Panc1 (cell line): ENCODE measurements around the gene ALLC. TPM values are rescaled to one million over a fixed set of nuclear protein-coding genes. Genes with fewer than 3 reads are reported as not detected.

Source experiments
- ATAC-seq: fragments of 200-7000 bp; cut with Tn5 transposase; 2 replicates; pipeline ENCODE4 v1.9.1; 2020; ENCODE audit warnings: mild to moderate bottlenecking, moderate library complexity
- BruUV-seq: library from RNA; stranded (reverse); fragments of 400-500 nt; replicated peaks from 2 replicates; lab custom pipeline; 2021; lab: Mats Ljungman, UMichigan
- CTCF ChIA-PET: fragments of 300-600 bp; sonication (Branson Sonifier 250); formaldehyde crosslinking; loops from one replicate; lab custom pipeline; 2022; ENCODE audit warnings: antibody characterized with exemption; lab: Charles Lee
- POLR2A ChIA-PET: fragments of 300-600 bp; sonication (Branson Sonifier 250); formaldehyde crosslinking; loops from one replicate; lab custom pipeline; 2022; ENCODE audit warnings: antibody characterized with exemption; lab: Charles Lee
- DNase-seq: peaks from one replicate; pipeline ENCODE4 v3.0.0-alpha.2; 2010; ENCODE audit warnings: low read depth, low spot score
- H3K27ac ChIP-seq: 2 replicates; pipeline ENCODE4 v1.5.1; 2011; ENCODE audit warnings: mild to moderate bottlenecking, low read length, inconsistent platforms
- H3K27me3 ChIP-seq: fragments of 200-500 bp; sonication (Bioruptor generic); 2 replicates; pipeline ENCODE4 v1.6.0; 2014; ENCODE audit warnings: low read length, inconsistent platforms; ENCODE audit not compliant: control insufficient read depth, insufficient read depth
- H3K36me3 ChIP-seq: fragments of 200-500 bp; sonication (Bioruptor generic); 2 replicates; pipeline ENCODE4 v1.5.1; 2014; ENCODE audit warnings: inconsistent platforms, mild to moderate bottlenecking, low read length, moderate library complexity; ENCODE audit not compliant: control insufficient read depth, insufficient read depth
- H3K4me1 ChIP-seq: 2 replicates; pipeline ENCODE4 v1.5.1; 2011; ENCODE audit warnings: inconsistent platforms, mild to moderate bottlenecking, low read length, moderate library complexity; ENCODE audit not compliant: control insufficient read depth, insufficient read depth
- H3K4me3 ChIP-seq, 2 experiments: 2 replicates each; pipeline ENCODE4 v1.5.1; 2011 to 2012; ENCODE audit warnings: low read depth in 2 of 2, low read length in 2 of 2, mild to moderate bottlenecking in 2 of 2, inconsistent platforms in 1 of 2, moderate library complexity in 1 of 2
- H3K9me3 ChIP-seq: fragments of 200-500 bp; sonication (Bioruptor generic); 2 replicates; pipeline ENCODE4 v1.5.1; 2014; ENCODE audit warnings: low read depth, mild to moderate bottlenecking, inconsistent platforms, low read length, moderate library complexity; ENCODE audit not compliant: control insufficient read depth, insufficient read depth
- POLR2AphosphoS5 ChIP-seq: IDR thresholded peaks from 2 replicates; pipeline ENCODE4 v1.6.1; 2012; ENCODE audit warnings: mild to moderate bottlenecking, low read depth, low read length, moderate library complexity
- SIN3A ChIP-seq: IDR thresholded peaks from 2 replicates; pipeline ENCODE4 v1.6.1; 2012; ENCODE audit warnings: low read depth, mild to moderate bottlenecking, low read length, moderate library complexity, borderline replicate concordance; ENCODE audit not compliant: insufficient read depth
- TCF7L2 ChIP-seq: IDR thresholded peaks from 2 replicates; pipeline ENCODE4 v1.6.1; 2011; ENCODE audit warnings: mild to moderate bottlenecking, low read depth, low read length, inconsistent platforms
- in situ Hi-C: cut with HindIII; loops from 2 replicates; pipeline ENCODE4 v1.10.0; 2016; ENCODE audit warnings: low sequenced_read_pairs, low pct_unique_long_range_greater_than_20kb
- intact Hi-C: fragments of 100-400 bp; cut with micrococcal nuclease; formaldehyde crosslinking; loops from one replicate; pipeline ENCODE4 v1.10.0; 2022; ENCODE audit not compliant: unreplicated experiment
- total RNA-seq: library from RNA; stranded (reverse); gene quantifications from one replicate; pipeline ENCODE4 v1.2.1, GENCODE V29; 2021; ENCODE audit not compliant: unreplicated experiment
- TF ChIP-seq, protein P1 (sequence below), 2 experiments: IDR thresholded peaks; 2 replicates each; pipeline ENCODE4 v1.6.1; 2011 to 2012; ENCODE audit warnings: low read depth in 2 of 2, control low read depth in 1 of 2, low read length in 1 of 2, mild to moderate bottlenecking in 1 of 2, moderate library complexity in 1 of 2; ENCODE audit not compliant: insufficient read depth in 1 of 2
- TF ChIP-seq, protein P2 (sequence below): fragments of 450-650 bp; IDR thresholded peaks from 2 replicates; pipeline ENCODE4 v1.5.1; 2017; ENCODE audit warnings: mild to moderate bottlenecking

ALLC gene
- total RNA-seq, 1 experiment from 2014 or later = not detected

DNA sequence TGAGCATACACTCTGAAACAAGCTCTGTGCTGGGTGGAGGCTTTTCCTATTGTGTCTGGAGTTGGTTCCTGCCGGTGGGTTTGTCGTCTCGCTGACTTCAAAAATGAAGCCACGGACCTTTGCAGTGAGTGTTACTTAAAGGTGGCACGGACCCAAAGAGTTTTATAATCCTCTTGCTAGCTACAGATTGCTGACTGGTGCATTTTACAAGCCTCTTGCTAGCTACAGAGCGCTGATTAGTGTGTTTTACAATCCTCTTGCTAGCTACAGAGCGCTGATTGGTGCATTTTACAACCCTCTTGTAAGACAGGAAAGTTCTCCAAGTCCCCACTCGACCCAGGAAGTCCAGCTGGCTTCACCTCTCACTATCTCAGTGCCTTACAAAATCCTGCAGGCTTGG is 60.7 kb downstream of the ALLC start:
- POLR2A ChIA-PET = no interaction called here
- ATAC-seq (no peak), DNase-seq (no peak)

DNA sequence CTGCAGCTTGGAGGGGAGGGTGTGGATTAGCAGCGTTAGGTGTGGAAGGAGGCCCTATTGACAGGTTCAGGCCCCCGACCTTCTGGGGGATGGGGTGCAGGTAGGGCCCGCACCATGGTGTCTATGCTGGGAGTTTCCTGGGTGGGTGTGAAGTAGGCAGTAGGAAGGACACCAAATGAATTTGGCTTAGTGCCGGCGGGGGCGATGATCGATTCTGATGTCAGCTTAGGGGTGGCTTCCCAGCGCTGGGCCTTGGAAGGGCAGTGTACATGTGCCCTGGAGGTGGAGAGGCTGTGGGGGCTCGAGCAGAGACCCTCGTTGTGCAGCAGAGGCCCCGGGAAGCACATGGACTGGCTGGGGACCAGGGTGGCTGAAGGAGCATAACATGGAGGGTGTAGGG is 67.0 kb downstream of the ALLC start:
- TF ChIP-seq POLR2AphosphoS5 (no peak), SIN3A (no peak)
- TF ChIP-seq, protein P1, sequence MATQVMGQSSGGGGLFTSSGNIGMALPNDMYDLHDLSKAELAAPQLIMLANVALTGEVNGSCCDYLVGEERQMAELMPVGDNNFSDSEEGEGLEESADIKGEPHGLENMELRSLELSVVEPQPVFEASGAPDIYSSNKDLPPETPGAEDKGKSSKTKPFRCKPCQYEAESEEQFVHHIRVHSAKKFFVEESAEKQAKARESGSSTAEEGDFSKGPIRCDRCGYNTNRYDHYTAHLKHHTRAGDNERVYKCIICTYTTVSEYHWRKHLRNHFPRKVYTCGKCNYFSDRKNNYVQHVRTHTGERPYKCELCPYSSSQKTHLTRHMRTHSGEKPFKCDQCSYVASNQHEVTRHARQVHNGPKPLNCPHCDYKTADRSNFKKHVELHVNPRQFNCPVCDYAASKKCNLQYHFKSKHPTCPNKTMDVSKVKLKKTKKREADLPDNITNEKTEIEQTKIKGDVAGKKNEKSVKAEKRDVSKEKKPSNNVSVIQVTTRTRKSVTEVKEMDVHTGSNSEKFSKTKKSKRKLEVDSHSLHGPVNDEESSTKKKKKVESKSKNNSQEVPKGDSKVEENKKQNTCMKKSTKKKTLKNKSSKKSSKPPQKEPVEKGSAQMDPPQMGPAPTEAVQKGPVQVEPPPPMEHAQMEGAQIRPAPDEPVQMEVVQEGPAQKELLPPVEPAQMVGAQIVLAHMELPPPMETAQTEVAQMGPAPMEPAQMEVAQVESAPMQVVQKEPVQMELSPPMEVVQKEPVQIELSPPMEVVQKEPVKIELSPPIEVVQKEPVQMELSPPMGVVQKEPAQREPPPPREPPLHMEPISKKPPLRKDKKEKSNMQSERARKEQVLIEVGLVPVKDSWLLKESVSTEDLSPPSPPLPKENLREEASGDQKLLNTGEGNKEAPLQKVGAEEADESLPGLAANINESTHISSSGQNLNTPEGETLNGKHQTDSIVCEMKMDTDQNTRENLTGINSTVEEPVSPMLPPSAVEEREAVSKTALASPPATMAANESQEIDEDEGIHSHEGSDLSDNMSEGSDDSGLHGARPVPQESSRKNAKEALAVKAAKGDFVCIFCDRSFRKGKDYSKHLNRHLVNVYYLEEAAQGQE (IDR thresholded peaks at IDR 0.05; ENCODE audit: insufficient read depth in 1 of 2, low read depth in 2 of 2, low read length in 1 of 2) = no peak
- Histone ChIP-seq H3K4me1 (no peaks in the 10 kb centered on the region), H3K36me3 (no peaks in the 10 kb centered on the region), H3K27me3 (peaks cover 10% of the 10 kb centered on the region), H3K27ac (no peak overlapping the region), H3K9me3 (no peaks in the 10 kb centered on the region), H3K4me3 (no peak overlapping the region)
- no TSS peak for BruUV-seq
- in situ Hi-C loops (no loop called here), intact Hi-C loops (no loop called here)
- ATAC-seq = no peak
- no peak for DNase-seq
- ChIA-PET CTCF (no interaction called here), POLR2A (no interaction called here)

More for the DNA sequence above, 60.7 kb downstream of the ALLC start:
- Histone ChIP-seq H3K9me3 (no peaks in the 10 kb centered on the region), H3K27ac (no peak overlapping the region), H3K4me1 (no peaks in the 10 kb centered on the region), H3K4me3 (no peak overlapping the region), H3K36me3 (no peaks in the 10 kb centered on the region), H3K27me3 (peaks cover 5% of the 10 kb centered on the region)
- CTCF ChIA-PET = no interaction called here
- intact Hi-C loops (no loop called here), in situ Hi-C loops (no loop called here)
- no TSS peak for BruUV-seq
- TF ChIP-seq POLR2AphosphoS5 (no peak), TCF7L2 (no peak), SIN3A (no peak)
- TF ChIP-seq, protein P1 (IDR thresholded peaks at IDR 0.05; ENCODE audit: insufficient read depth in 1 of 2, low read depth in 2 of 2, low read length in 1 of 2) = no peak
- TF ChIP-seq, protein P2, sequence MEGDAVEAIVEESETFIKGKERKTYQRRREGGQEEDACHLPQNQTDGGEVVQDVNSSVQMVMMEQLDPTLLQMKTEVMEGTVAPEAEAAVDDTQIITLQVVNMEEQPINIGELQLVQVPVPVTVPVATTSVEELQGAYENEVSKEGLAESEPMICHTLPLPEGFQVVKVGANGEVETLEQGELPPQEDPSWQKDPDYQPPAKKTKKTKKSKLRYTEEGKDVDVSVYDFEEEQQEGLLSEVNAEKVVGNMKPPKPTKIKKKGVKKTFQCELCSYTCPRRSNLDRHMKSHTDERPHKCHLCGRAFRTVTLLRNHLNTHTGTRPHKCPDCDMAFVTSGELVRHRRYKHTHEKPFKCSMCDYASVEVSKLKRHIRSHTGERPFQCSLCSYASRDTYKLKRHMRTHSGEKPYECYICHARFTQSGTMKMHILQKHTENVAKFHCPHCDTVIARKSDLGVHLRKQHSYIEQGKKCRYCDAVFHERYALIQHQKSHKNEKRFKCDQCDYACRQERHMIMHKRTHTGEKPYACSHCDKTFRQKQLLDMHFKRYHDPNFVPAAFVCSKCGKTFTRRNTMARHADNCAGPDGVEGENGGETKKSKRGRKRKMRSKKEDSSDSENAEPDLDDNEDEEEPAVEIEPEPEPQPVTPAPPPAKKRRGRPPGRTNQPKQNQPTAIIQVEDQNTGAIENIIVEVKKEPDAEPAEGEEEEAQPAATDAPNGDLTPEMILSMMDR = no peak
